ENCODE data around the gene DDO. TPM values are rescaled to one million over a fixed set of nuclear protein-coding genes. Genes with fewer than 3 reads are reported as not detected.

Gene DDO
- total RNA-seq, 4 donors from 2014 or later: 2.5 to 5.0 (median 2.6) TPM

DNA sequence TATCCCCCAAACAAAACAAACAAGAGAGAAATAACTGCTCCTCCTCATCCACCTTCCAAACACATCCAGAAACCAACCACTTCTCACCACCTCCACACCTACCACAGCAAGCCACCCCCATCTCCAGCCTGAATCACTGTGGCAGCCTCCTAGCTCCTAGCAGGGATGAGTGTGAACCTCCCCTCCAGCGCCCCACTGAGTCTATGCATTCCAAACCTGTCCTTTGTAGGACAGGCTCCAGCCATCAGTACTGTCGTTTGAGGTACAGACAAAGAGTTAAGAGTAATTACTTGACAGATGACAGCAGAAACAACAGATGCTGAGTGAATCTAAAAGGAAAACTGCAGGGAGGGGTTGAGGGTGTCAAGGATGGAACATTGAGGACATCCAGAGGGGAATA, 59.6 kb downstream of the DDO start:
- Histone ChIP-seq H3K36me3 (no peaks in the 10 kb centered on the region), H3K27ac (no peak overlapping the region), H3K4me1 (peaks cover 6 to 17% of the 10 kb centered on the region in 2 donors), H3K27me3 (no peaks in the 10 kb centered on the region), H3K9me3 (no peaks in the 10 kb centered on the region), H3K4me3 (replicated peaks in 1 of 3) (no peak overlapping the region)
- intact Hi-C loops (cut with DNase I): no loop called here
- DNase-seq: no peak
- 80 to 89% methylated on average over 2 of the region's 2 CpGs for WGBS, 2 donors
- TF ChIP-seq POLR2A (IDR thresholded peaks at IDR 0.05): no peak
- TF ChIP-seq, protein P1, sequence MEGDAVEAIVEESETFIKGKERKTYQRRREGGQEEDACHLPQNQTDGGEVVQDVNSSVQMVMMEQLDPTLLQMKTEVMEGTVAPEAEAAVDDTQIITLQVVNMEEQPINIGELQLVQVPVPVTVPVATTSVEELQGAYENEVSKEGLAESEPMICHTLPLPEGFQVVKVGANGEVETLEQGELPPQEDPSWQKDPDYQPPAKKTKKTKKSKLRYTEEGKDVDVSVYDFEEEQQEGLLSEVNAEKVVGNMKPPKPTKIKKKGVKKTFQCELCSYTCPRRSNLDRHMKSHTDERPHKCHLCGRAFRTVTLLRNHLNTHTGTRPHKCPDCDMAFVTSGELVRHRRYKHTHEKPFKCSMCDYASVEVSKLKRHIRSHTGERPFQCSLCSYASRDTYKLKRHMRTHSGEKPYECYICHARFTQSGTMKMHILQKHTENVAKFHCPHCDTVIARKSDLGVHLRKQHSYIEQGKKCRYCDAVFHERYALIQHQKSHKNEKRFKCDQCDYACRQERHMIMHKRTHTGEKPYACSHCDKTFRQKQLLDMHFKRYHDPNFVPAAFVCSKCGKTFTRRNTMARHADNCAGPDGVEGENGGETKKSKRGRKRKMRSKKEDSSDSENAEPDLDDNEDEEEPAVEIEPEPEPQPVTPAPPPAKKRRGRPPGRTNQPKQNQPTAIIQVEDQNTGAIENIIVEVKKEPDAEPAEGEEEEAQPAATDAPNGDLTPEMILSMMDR (IDR thresholded peaks at IDR 0.05): no peak

DNA sequence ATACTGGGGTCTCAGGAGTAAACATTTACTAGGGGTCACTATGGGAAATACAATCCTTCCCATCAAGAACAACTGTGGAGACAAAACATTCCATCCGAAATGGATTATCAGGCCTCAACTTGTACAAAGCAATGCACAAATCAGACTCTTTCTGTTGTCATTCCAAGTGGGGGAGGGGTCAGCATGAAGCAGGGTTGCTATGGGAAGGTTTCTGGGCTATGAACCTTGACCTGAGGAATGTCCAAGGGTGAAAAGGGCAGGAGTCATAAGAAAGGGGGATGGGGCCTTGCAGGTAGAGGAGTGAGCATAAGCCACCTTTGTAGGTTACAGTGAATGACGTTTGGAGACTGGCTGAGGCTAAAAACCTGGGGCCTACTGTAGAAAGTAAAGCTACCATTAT, 60.4 kb downstream of the DDO start:
- intact Hi-C loops (cut with DNase I): no loop called here

DNA sequence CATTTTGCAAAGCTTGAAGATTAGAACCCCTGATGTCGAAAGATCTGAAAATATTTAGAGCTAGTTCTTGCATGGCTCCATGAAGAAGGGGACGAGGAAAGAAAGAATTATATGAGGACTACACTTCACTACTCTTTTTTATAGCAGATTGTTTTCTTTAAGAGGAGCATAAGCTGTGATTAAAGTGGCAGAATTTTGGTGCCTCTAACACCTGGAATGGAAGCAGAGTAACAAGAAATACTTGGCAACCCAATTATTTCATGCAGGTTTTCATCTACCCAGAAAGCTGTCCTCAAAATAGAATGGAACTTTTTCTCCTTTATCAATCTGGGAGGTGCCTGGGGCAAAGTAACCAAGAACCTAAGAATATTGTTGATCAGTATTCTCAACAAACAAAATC, 61.2 kb downstream of the DDO start:
- intact Hi-C loops (cut with DNase I): no loop called here
- Histone ChIP-seq H3K27ac (no peak overlapping the region), H3K4me3 (replicated peaks in 1 of 3) (no peak overlapping the region), H3K36me3 (no peaks in the 10 kb centered on the region), H3K9me3 (no peaks in the 10 kb centered on the region), H3K27me3 (no peaks in the 10 kb centered on the region), H3K4me1 (peaks cover 6 to 17% of the 10 kb centered on the region in 2 donors)
- 89% methylated on average over 2 of the region's 2 CpGs for WGBS, 2 donors
- TF ChIP-seq, protein P1 (IDR thresholded peaks at IDR 0.05): no peak
- TF ChIP-seq POLR2A (IDR thresholded peaks at IDR 0.05): no peak
- no peak for DNase-seq

More for the DNA sequence above, 60.4 kb downstream of the DDO start:
- Histone ChIP-seq H3K27ac (no peak overlapping the region), H3K9me3 (no peaks in the 10 kb centered on the region), H3K4me3 (replicated peaks in 1 of 3) (no peak overlapping the region), H3K4me1 (peaks cover 6 to 17% of the 10 kb centered on the region in 2 donors), H3K27me3 (no peaks in the 10 kb centered on the region), H3K36me3 (no peaks in the 10 kb centered on the region)
- WGBS, 2 donors: 86 to 87% methylated on average over 2 of the region's 2 CpGs
- TF ChIP-seq POLR2A (IDR thresholded peaks at IDR 0.05): no peak
- TF ChIP-seq, protein P1 (IDR thresholded peaks at IDR 0.05): no peak
- no peak for DNase-seq

DNA sequence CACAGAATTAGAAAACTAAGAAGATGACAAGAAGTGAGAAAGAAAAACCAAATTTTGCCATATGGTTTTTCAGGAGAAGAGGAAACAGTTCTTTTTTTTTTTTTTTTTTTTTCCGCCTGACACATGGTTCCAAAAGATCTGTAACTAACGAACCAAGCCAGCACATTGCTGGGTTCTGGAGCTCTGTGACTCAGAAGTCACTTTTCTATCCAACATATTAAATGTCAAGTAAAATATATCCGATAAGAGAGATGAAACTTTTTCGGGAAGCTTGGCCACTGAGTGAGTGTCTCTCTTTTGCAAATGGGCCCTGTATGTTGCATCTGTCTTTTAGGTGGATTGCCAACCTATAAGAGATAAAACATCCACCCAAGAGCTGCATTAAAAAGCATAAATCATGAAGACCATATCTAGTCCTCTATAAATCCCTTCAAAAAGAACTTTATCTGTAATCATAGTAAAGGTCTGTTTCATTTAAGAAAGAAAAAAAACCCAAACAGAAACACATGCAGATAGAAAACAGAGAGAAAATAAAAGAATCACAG, 61.8 kb downstream of the DDO start:
- intact Hi-C loops (cut with DNase I): no loop called here
- Histone ChIP-seq H3K27me3 (no peaks in the 10 kb centered on the region), H3K4me3 (replicated peaks in 1 of 3) (no peak overlapping the region), H3K9me3 (no peaks in the 10 kb centered on the region), H3K27ac (no peak overlapping the region), H3K4me1 (peaks cover 6 to 17% of the 10 kb centered on the region in 2 donors), H3K36me3 (no peaks in the 10 kb centered on the region)
- DNase-seq: no peak
- no peak for TF ChIP-seq POLR2A (IDR thresholded peaks at IDR 0.05)
- TF ChIP-seq, protein P1 (IDR thresholded peaks at IDR 0.05): no peak
- 67 to 84% methylated on average over 4 of the region's 4 CpGs for WGBS, 2 donors

DNA sequence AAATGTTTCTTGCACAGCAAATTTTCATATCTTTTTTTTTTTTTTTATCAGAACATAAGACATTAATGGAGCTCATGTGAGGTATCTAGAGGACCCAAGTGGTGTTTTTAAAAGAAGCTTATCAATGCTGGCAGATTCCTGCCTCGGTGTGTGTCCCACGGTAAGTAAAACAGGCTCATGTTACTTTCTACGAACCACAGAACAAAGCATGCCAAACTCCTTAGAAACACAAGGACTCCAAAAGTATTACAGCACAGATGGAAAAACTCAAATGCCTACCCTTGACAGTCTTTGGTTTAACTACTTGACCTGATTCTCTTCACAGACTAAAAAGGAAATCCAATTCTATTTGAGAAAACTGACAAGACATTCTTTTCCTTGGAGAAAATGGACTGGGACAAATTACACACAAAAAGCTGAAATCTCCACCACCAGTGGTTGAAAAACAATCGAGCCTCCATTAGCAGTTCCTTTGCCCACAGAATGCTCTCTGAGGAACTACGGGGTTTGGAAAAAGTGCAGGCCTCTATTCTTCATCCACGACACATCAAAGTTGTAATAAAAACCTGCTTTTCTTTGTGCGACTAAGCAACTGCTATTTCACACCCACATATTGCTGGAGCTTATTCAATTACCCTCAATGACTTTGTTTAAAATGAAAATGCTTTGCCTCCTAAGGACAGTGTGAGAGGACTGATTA, 62.7 kb downstream of the DDO start:
- H3K4me1 ChIP-seq: peaks cover 6 to 17% of the 10 kb centered on the region in 2 donors

More for the DNA sequence above, 62.7 kb downstream of the DDO start:
- Histone ChIP-seq H3K4me3 (replicated peaks in 1 of 3) (no peak overlapping the region), H3K36me3 (no peaks in the 10 kb centered on the region), H3K27ac (peak overlapping the region in 2 of 3 donors; percentile 21 to 33), H3K9me3 (no peaks in the 10 kb centered on the region), H3K27me3 (no peaks in the 10 kb centered on the region)
- WGBS, 2 donors: 34 to 40% methylated on average over 7 of the region's 7 CpGs
- DNase-seq: peak in 1 of 2 donors; percentile 6
- intact Hi-C loops (cut with DNase I): no loop called here
- TF ChIP-seq, protein P1 (IDR thresholded peaks at IDR 0.05): no peak
- TF ChIP-seq POLR2A (IDR thresholded peaks at IDR 0.05): no peak

Measured in thyroid gland (tissue), 4 donors.